Stimulated activated CD8-positive, alpha-beta memory T cell treated with anti-CD3 and anti-CD28 coated beads, Interleukin-15, amount 100 ng/mL, for 48 hours (primary cell): ENCODE results near the gene VSIG8.

ENCODE experiments used
- DNase-seq, 2 donors: peaks; one replicate each; pipeline ENCODE4 v3.0.0-alpha.2; 2020; ENCODE audit warnings: low read depth in 2 of 2

Gene VSIG8

GRCh38 chr1:159883134-159883533 lies 20.7 kb upstream of the VSIG8 start:
- DNase-seq, result no peak

- DNase-seq, result no peak
Measured at GRCh38 chr1:159882527-159882862, 20.0 kb upstream of the VSIG8 start.

- no peak for DNase-seq
Measured at GRCh38 chr1:159881622-159882526, 19.4 kb upstream of the VSIG8 start.

- no peak for DNase-seq
Measured at GRCh38 chr1:159880430-159880829, 18.0 kb upstream of the VSIG8 start.

- DNase-seq, result no peak
Measured at GRCh38 chr1:159879977-159880376, 17.5 kb upstream of the VSIG8 start.

DNA sequence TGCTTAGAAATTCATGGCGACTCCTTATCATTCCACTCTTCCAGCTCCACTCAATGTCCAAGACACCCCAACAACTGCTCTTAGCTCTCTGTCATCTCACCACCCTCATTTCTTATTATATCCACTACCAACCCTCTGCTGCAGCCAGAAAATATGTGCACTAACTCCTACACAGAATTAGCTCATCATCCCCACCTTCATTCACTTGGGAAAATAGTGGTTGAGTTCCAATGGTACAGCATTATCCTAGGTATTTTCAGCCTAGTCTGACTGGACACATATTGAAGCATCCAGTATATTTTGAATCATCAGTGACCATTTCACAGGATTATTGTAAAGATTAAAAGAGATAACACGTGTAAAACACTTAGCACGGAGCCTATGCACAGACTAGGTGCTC lies 16.7 kb upstream of the VSIG8 start:
- no peak for DNase-seq

GRCh38 chr1:159877695-159878444 lies 15.4 kb upstream of the VSIG8 start:
- no peak for DNase-seq

GRCh38 chr1:159873530-159874143 lies 11.2 kb upstream of the VSIG8 start:
- no peak for DNase-seq

DNA sequence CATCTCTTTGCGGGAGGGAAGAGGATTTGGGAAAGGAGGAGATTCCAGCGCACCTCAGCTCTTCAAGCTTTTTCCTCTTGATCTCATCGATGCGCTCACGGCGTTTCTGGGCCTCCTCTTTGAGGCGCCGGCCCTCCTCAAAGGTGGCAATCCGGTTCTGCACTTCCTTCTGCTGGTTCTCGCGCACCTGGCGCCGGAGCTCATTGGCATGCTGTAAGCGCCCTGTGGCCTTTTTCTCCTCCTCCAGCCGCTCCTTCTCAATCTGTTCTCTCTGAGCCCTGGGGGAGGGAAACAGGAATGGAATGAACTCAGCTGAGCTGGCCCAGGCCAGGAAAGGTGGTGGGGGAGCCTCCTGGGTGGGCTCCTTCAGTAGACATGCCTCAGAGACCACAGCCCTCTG lies 10.4 kb upstream of the VSIG8 start:
- no peak for DNase-seq

DNA sequence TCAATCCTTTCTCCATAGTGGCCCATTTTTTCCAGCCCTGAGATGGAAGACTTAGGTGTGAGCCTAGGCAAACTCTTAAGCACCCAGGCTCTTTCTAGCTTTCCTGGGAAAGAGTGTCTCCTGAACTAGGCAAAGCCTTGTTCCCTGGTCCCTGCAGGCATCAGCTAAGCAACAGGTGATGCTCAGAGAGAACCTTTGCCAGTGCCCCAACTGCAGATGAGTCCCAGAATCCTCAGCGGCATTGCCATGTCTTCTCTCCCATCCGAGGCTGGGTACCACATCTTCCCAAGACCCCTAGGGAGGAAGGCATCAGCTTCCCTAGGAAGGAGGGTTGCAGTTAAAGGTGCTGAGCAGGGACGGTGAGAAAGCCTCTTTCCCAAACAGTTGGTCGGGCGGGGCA lies 8.2 kb upstream of the VSIG8 start:
- no peak for DNase-seq

- no peak for DNase-seq
Measured at GRCh38 chr1:159869607-159870006, 7.2 kb upstream of the VSIG8 start.

DNA sequence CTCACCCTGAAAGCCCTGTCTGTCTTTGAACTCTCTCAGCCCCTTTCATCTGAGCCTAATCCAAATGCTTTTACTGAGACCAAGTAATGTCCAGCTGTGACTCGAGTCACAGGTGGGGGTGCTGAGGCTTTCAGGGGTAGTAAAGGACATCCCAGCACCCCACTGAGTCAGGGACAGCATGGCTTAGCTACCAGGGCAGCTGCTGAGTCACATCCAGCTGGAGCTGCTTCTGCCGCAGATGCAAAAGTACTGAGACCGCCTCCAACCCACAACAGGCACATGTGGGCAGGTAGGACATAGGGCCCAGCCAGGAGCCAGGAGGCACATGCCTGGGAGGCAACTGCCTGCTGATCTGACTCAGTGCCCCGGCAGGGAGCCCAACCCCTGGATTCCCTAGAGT lies 6.7 kb upstream of the VSIG8 start:
- peak; percentile 25 for DNase-seq

DNA sequence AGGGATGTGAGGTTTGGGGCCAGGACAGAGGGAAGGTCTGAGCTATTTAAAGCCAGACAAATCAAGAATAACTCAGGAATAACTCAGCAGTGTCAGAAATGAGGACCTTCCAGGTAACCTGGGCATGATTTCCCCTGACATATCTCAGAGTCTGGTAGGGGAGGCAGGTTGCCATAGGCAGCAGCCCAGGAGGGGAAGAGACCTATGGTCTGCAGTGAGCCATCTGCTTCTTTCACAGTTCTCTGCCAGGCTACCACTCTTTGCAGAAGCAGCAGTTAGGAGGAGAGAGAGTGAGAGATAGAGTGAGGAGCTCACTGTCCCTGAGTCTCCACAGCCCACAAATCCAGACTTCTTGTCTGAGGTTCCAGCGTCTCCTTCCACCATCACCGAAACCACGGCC lies 6.3 kb upstream of the VSIG8 start:
- DNase-seq, result no peak

GRCh38 chr1:159867664-159868026 lies 5.2 kb upstream of the VSIG8 start:
- DNase-seq, result no peak

- no peak for DNase-seq
Measured at GRCh38 chr1:159866905-159867663, 4.6 kb upstream of the VSIG8 start.

GRCh38 chr1:159866066-159866465 lies 3.6 kb upstream of the VSIG8 start:
- DNase-seq, result no peak

GRCh38 chr1:159864262-159864661 lies 1.8 kb upstream of the VSIG8 start:
- DNase-seq, result no peak

- DNase-seq, result no peak
Measured at GRCh38 chr1:159862031-159862430, 426 bp downstream of the VSIG8 start.

DNA sequence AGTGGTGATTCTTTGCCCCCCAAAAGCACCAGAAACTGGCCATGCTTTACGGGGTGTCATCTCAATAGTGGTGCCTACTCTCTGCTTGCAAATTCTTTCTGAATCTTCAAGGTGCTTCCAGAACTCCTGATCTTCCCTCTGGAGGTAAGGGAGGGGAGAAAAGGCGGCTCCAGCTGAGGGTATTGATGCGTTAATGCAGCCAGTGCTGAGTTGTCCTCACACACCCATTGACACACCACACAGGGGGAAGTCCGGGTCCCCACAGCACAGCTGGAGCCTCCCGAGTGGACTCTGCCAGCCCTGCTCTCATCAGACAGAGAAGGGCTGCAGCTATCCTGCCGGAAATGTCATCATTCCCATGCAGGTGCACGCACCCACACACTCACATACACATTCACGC lies 1.2 kb downstream of the VSIG8 start:
- DNase-seq, result no peak

DNA sequence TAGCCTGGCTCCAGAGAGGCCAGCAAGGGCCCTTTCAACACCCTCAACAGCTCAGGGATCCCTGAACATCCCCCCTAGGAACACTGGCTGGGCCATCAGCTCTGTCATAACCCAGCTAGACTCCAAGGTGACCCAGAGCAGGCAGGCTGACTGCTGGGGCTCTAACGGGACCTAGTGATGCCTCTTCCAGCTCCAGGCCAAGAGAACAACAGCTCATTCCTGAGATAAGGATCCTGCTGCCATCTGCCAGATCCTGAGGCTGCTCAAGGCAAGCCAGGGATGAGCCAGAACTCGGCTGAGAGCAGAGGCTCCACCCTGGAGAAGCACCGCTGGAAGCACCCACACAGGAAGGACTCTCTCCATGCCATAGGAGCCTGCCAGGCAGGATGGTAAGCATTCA lies 2.0 kb downstream of the VSIG8 start:
- DNase-seq, result no peak

DNA sequence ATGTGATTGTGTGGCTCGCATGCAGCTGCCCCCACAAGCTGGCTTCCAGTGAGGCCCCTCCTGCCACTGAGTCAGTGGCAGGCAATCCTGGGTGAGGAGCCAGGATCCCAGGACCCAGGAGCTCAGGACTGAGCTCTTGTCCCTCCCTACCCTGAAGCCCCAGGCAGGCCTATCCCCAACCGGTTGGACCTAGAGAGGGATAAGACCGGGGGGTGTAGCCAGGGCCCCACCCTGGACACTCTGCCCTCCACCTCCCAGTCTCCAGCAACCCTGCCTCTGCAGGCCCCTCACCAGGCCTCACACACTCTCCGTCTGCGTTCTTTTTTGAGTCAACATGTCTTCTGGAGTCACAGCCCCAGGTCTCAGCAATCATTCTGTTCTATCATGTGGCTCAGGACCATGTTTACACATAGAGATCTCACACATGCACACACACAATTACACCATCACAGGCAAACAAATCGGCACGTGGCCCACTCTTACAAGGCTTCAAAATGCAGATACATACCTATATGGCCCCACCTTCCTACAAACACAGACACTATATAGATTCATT lies 2.6 kb downstream of the VSIG8 start:
- no peak for DNase-seq

DNA sequence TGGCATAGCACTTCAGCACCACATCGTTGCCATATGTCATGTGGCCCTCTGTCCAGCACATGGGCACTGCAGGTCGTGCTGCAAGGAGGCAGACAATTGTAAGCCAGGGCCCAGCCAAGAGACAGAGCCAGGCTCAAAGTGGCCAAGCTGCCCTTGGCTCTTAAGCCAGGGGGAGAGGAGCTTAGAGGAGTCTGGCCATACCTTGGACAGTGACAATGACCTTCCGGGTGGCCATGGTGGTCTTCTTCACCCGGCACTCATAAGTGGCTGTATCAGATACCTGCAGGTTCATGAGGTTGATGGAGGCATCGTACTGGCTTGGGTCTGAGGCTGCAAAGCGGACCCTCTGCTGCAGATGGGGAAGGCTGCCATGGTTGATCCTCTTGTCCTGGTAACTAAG lies 4.6 kb downstream of the VSIG8 start:
- no peak for DNase-seq
